Fibroblast of skin of right quadriceps (primary cell): Measurements from ENCODE around the gene DYNLL2.
A peak's percentile ranks its signal among the peaks of the same experiment; 100 is the strongest.
"Not testable (repeated sequence)": the region's sequence is repeated elsewhere in the genome, so short reads cannot be mapped to it uniquely, and the experiment has no call there.

Source experiments
- DNase-seq: peaks from one replicate; pipeline ENCODE4 v3.0.0-alpha.2; 2013

The DYNLL2 gene

GRCh38 chr17:58073266-58073665 lies 10.0 kb upstream of the DYNLL2 start:
- not testable (repeated sequence) for DNase-seq

- DNase-seq = not testable (repeated sequence)
These were observed 8.8 kb upstream of the DYNLL2 start for GRCh38 chr17:58074406-58074805.

DNA sequence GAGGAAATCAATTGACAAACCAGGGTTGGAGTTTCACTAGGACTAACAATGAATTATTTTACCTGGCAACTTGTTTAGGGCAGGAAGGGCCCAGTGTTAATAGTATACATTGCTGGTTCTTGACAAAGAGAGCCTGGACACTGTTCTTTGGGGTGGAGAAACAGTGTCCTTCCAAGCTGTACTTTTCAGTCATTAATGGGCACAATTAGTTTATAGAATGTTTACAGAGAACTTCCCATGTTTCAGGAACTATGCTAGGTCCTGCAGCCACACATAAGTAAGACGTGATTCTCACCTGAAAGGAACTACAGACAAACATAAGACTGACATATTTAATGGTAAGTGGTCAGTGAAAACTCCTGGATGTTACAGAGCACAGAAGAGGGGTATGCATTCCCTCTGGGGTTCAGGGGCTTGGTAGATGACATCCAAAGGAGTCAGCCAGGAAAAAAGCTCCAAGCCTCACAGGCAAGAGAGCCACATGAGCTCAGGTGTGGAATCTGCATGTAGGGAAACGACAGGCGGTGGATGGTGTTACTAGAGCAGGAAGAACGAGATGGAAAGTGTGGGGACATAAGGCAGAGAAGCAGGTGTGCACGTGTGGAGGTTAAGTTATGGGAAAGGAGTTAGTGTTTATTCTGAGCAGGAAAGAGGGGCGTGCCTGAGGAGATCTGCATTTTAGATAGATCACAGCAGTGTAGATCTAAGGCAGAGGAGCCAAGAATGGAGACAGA lies 3.8 kb upstream of the DYNLL2 start:
- no peak for DNase-seq

DNA sequence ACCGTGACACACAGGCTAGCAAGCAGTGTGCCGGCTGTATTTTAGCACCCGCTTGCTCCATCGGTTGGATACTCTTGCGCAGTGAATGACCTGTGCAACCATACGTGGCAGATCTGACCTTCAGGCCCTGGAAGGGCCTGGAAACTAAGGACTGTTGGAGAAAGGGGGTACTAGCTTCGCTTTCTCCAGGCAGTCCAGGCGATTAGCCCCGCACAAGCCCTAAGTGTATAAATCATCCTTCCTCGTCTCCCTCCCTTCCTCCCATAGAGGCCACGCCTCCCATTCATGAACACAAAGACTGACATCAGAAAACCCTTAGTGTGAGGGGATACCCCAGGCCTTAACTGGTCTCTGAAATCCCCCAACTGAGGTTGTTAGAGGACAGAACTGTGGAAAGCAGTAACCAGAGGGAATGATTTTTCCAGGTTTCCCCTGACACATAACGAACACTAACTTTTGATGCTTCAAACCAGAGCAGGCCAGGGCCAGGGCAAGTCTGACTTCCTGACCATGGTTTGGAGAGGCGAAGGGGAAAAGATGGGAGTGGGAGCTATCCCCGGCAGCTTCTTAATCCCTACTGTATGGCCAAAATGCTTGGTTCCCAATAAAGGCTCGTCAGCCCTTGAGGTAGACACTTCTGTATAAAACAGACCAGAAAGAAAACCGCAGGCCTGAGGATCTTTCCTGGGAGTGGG lies 1.4 kb upstream of the DYNLL2 start:
- DNase-seq = no peak

DNA sequence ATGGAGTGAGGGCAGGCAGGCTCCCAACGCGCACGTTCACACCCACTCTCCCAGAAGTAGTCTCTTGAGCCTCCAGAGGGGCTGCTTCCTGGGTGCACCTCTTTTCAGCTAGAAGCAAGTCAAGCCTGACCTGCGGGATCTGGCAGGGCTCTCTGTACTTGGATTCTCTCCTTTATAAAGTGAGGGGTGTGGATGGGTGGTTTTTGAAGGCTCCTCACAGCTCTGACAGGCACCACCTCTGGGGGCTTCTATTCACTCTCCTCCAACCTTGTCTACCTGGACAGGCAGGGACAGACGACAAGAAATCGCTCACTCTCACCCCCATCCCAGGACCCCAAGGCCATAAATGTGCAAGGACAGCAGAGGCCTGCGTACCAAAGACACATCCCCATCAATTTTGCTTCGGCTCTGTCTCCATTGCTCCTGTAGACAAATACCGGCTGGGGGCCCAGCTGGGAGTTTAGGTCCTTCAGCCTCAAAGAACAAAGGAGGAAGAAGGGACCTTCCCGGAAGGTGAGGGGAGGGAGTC lies 814 bp upstream of the DYNLL2 start:
- DNase-seq = no peak

- DNase-seq = peak; percentile 37
These were observed 485 bp downstream of the DYNLL2 start for GRCh38 chr17:58083491-58084316.

- DNase-seq = no peak
These were observed 1.2 kb downstream of the DYNLL2 start for GRCh38 chr17:58084317-58084981.

DNA sequence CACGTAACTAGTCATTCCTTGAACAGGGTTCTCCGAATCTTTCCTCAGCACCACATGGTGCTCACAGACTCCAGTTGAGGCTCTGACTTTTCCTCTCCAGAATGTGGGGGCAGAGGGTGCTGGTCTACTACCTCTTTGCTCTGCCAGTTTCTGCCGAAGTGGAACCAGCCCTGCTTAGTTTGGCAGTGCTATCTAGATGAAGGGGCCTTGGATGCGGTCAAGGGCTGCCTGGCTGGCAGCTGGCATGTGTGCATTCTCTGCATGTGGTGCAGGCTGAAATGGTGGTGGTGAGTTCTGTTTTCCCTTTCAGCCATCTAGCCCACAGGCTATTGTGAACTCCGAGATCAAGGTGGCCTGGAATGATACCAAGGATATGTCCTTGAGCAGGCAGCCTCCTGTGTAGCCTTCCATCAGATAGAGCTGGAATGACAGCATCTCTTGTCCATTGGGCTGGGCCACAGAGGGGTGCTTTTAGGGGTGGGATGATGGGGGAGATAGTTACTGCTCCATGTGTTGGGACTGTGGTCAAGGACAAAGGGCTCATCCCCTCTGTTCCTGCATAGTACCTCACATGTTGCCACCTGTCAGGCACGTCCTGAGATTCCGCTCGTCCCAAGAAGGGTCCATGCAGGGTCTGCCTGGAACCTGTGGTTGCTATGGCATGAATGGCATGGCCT lies 2.0 kb downstream of the DYNLL2 start:
- DNase-seq = no peak

DNA sequence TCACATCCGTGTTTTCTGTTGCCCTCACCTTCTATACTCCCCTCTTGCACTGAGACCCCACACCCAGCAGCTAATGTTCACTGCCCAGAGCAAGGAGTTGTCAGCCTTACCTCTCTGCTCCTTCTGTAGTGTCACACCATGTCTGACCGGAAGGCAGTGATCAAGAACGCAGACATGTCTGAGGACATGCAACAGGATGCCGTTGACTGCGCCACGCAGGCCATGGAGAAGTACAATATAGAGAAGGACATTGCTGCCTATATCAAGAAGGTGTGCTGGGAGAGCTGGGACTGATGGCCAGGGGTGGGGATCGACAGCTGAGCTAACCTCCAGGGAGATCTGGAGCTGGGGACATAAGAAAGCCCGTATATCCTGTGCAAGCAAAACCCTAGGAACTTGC lies 3.7 kb downstream of the DYNLL2 start:
- no peak for DNase-seq

GRCh38 chr17:58088624-58089023 lies 5.4 kb downstream of the DYNLL2 start:
- no peak for DNase-seq

DNA sequence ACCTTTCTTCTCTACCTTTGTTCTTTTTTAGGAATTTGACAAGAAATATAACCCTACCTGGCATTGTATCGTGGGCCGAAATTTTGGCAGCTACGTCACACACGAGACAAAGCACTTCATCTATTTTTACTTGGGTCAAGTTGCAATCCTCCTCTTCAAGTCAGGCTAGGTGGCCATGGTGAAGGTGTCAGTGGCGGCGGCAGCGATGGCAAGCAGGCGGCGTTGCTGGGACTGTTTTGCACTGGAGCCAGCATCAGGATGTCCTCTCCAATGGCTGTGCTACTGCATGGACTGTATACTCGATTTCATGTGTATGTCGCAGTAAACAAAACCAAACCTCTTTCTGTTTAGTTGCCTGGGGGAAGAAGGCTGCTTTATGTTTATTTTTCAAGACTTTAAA lies 5.9 kb downstream of the DYNLL2 start:
- DNase-seq = no peak

GRCh38 chr17:58091024-58091567 lies 7.9 kb downstream of the DYNLL2 start:
- DNase-seq = no peak

- no peak for DNase-seq
These were observed 9.0 kb downstream of the DYNLL2 start for GRCh38 chr17:58092101-58092796.

DNA sequence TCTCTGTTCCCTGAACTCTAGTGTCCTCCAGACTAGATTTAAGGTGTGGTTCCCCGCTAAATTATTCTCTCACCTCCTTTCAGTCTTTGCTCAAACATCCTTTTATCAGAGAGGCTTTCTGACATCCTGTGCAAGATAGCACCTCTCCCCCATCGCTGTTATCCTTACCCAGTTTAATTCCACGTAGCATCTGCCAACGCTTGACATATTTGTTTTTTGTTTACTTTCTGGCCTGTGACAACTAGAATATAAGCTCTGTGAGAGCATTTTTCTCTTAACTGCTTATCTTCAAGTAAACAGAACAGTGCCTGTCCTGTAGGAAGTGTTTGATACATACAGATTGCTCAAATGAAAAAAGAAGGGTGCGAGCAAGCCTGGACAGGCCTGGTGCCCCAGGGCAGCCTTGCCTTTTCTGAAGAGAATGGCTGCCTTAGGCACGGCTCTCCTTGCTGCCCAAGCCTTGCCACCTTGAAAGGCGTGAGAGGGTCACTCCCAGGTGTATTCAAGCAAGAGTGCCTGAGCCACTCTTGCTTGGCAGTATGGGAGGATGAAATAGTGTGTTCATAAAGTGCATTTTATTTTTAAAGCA lies 9.7 kb downstream of the DYNLL2 start:
- no peak for DNase-seq

DNA sequence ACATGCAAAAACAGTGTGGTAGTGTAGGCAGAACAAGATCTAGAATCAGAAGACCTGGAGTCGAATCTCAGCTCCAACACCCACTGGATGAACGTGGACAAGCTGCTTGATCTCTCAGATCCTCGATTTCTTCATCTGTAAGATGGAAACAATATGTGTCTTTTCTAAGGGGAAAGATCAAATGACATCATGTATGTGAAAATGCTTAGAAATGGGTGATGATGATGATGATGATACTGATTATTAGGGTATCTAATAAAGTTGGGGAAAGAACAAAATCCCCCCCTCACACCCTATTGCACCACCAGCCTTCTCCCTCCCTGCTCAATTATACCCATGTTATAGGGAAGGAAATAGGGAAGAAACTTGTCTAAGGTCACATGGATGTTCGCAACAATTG lies 10.9 kb downstream of the DYNLL2 start:
- no peak for DNase-seq

DNA sequence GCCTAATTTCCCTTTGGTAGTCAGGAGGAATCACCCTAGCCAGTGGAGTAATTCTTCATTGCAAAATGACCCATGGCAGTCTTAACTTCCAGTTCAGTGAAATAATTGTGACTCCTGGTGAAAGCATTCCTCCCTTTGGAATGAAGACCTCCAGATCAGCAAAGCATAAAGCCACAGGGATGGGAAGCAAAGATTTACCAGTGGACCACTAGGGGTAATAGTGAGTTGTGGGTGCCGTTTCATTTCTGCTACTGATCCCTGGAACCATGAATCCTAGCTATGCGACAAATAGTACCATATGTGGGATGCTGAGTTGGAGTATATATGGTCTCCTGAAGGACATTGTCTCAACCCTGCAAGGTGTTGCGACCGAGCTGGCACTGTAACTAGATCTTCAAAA lies 13.7 kb downstream of the DYNLL2 start:
- no peak for DNase-seq

GRCh38 chr17:58097384-58098088 lies 14.3 kb downstream of the DYNLL2 start:
- DNase-seq = no peak

DNA sequence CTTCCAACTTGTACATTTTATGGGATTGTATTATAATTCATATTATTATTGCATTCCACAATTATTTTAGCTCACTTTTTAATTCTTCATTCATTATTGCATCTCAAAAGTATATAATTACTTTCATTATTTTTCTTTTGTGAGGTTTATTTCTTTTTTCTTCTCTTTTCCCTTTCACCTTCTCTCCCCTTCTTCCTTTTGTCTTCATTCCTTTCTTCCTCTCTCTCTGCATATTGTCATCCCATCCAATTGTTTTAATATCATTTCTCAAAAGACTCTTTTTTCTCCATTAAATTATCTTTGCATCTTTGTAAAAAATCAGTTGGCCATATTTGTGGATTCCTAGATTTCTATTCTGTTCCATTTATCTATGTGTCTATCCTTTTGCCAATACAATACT lies 17.3 kb downstream of the DYNLL2 start:
- DNase-seq = no peak

DNA sequence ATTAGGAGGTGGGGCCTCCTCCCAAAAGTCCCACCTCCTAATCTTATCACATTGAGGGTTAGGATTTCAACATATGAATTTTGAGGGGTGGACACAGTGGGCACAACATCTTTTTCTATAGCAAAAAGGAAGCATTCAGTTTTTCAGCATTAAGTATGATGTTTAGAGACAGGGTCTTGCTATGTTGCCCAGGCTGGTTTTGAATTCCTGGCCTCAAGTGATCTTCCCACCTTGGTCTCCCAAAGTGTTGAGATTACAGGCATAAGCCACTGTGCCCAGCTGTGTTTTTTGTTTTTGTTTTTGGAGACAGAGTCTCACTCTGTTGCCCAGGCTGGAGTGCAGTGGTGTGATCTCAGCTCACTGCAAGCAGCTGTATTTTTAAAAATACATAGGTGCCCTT lies 18.7 kb downstream of the DYNLL2 start:
- DNase-seq = not testable (repeated sequence)

DNA sequence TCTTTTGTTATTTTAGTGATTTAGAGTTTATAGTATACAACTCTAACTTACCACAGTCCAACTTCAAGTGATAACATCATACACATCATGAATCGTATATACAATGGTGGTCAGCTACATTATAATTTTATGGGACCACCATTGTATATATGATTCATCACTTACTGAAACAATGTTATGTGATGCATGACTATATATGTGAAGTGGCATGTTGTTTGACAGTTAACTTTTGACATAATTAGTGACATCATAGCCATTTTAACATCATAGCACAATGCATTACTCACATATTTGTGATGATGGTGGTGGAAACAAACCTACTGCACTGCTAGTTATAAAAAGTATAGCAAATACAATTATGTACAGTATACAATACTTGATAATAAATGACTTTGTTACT lies 21.9 kb downstream of the DYNLL2 start:
- DNase-seq = no peak
